Activated naive CD8-positive, alpha-beta T cell treated with anti-CD3 and anti-CD28 coated beads, Interleukin-2, amount 50 U/mL, for 24 hours (primary cell): ENCODE measurements around the gene THSD8.

Experiments used
- ATAC-seq: fragments of 150-1000 bp; cut with Tn5 transposase; one replicate; pipeline ENCODE4 v1.10.0; 2021
- DNase-seq: peaks from one replicate; pipeline ENCODE4 v3.0.0; 2021
- H3K27ac Mint-ChIP-seq: one replicate; pipeline ENCODE4 v1.8.0; 2021; ENCODE audit warnings: mild to moderate bottlenecking, mixed read lengths
- H3K27me3 Mint-ChIP-seq: one replicate; pipeline ENCODE4 v1.8.0; 2021; ENCODE audit warnings: mixed read lengths
- H3K36me3 Mint-ChIP-seq: one replicate; pipeline ENCODE4 v1.8.0; 2021; ENCODE audit warnings: low read depth, mixed read lengths
- H3K4me1 Mint-ChIP-seq: one replicate; pipeline ENCODE4 v1.8.0; 2021; ENCODE audit warnings: mixed read lengths
- H3K4me3 Mint-ChIP-seq: one replicate; pipeline ENCODE4 v1.8.0; 2021; ENCODE audit warnings: mild to moderate bottlenecking, moderate library complexity, mixed read lengths
- H3K9me3 Mint-ChIP-seq: one replicate; pipeline ENCODE4 v1.8.0; 2021; ENCODE audit warnings: mixed read lengths

Gene THSD8

GRCh38 chr19:12774588-12775555 lies 27.0 kb upstream of the THSD8 start, which contains the start of gene HOOK2:
Gene HOOK2, minus strand, starts transcription at chr19:12775552. Its CDS starts 103 bp downstream, at chr19:12775449.
- no peaks in the 10 kb centered on the region for H3K36me3 Mint-ChIP-seq
- DNase-seq (no peak), ATAC-seq (no peak)
- H3K9me3 Mint-ChIP-seq = no peaks in the 10 kb centered on the region
- peak within 1 kb of the TSS; percentile 75 for H3K4me3 Mint-ChIP-seq
- peak within 1 kb of the TSS; percentile 72 for H3K27ac Mint-ChIP-seq
- H3K4me1 Mint-ChIP-seq = peaks cover 38% of the 10 kb centered on the region
- H3K27me3 Mint-ChIP-seq = no peaks in the 10 kb centered on the region

GRCh38 chr19:12777217-12778016 lies 24.5 kb upstream of the THSD8 start:
- ATAC-seq (peak; percentile 34), DNase-seq (peak; percentile 90)
- Mint-ChIP-seq H3K4me1 (peaks cover 52% of the 10 kb centered on the region), H3K27ac (peak overlapping the region; percentile 85), H3K4me3 (peak overlapping the region; percentile 84), H3K27me3 (no peaks in the 10 kb centered on the region), H3K36me3 (no peaks in the 10 kb centered on the region), H3K9me3 (no peaks in the 10 kb centered on the region)

DNA sequence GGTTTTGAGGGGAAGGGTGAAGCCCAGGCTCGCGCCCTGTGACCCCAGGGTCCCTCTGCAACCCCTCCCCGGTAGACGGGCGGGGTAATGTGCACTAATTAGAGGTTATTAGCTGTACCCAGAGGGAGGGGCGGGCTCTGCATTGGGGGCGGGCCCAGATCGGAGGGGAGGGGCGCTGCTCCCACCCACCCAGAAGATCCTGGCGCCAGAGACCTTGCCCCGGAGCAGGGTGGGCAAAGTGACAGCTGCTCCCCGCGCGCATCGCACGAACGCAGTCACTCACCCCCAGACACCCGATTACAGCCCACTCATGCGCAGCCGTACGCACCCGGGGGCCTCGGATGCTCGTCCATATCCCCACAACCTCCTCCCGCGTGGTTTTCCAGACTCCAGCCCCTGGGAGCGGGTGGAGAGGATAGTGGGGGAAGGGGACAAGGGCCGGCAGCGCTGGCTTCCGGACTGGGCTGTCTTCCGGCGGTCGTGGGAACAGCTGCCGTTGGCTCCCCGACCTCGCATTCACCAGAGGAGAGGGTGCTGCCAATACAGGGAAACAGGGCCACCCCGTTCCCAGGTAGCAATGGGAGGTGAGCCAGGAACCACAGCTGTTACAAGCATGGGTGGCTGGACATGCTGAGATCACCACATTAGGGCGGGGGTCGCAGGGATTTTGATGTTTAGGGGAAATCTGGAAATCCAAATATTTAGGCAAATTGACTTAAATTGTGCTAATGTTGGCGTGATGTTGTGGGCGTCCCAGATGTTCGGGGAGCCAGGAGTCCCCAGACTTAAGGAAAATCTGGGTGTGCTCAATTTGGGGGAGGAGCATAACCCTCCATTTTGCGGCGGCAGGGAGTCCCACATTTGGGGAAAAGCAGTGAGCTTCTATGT lies 23.6 kb upstream of the THSD8 start:
- peaks cover 54% of the 10 kb centered on the region for H3K4me1 Mint-ChIP-seq

GRCh38 chr19:12778905-12779161 lies 23.0 kb upstream of the THSD8 start:
- Mint-ChIP-seq H3K36me3 (no peaks in the 10 kb centered on the region), H3K4me1 (peaks cover 53% of the 10 kb centered on the region), H3K4me3 (peak overlapping the region; percentile 84), H3K27ac (peak overlapping the region; percentile 85), H3K9me3 (no peaks in the 10 kb centered on the region), H3K27me3 (no peaks in the 10 kb centered on the region)
- ATAC-seq = no peak
- DNase-seq = no peak

More for the DNA sequence above, 23.6 kb upstream of the THSD8 start:
- peak overlapping the region; percentile 85 for H3K27ac Mint-ChIP-seq
- no peaks in the 10 kb centered on the region for H3K36me3 Mint-ChIP-seq
- H3K9me3 Mint-ChIP-seq = no peaks in the 10 kb centered on the region
- H3K27me3 Mint-ChIP-seq = no peaks in the 10 kb centered on the region
- ATAC-seq (peak; percentile 7), DNase-seq (peak; percentile 61)
- peak overlapping the region; percentile 84 for H3K4me3 Mint-ChIP-seq

- H3K27me3 Mint-ChIP-seq = no peaks in the 10 kb centered on the region
- H3K4me3 Mint-ChIP-seq = peak overlapping the region; percentile 84
- H3K27ac Mint-ChIP-seq = peak overlapping the region; percentile 85
- H3K36me3 Mint-ChIP-seq = no peaks in the 10 kb centered on the region
- no peak for ATAC-seq
- H3K4me1 Mint-ChIP-seq = peaks cover 51% of the 10 kb centered on the region
- no peak for DNase-seq
- H3K9me3 Mint-ChIP-seq = no peaks in the 10 kb centered on the region
These were observed 22.5 kb upstream of the THSD8 start for GRCh38 chr19:12779162-12779993.

DNA sequence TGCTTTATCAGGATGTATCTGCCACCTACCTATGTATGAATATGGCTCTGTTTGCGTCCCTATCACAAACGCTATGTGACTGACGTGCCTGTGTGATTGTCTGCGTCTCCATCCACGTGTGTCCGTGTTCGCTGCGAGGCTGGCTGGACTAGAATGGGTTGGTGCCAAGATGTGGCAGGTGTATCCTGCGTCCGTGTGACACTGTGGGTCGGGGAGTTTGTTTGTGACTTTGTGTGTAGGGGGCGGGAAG lies 19.8 kb upstream of the THSD8 start:
- H3K27ac Mint-ChIP-seq = peak overlapping the region; percentile 96
- no peaks in the 10 kb centered on the region for H3K36me3 Mint-ChIP-seq
- peak overlapping the region; percentile 73 for H3K4me3 Mint-ChIP-seq
- H3K4me1 Mint-ChIP-seq = peaks cover 51% of the 10 kb centered on the region
- ATAC-seq = no peak
- H3K27me3 Mint-ChIP-seq = no peaks in the 10 kb centered on the region
- H3K9me3 Mint-ChIP-seq = no peaks in the 10 kb centered on the region
- no peak for DNase-seq

- Mint-ChIP-seq H3K27me3 (no peaks in the 10 kb centered on the region), H3K27ac (peak overlapping the region; percentile 96), H3K9me3 (no peaks in the 10 kb centered on the region), H3K4me1 (peaks cover 49% of the 10 kb centered on the region), H3K4me3 (peak overlapping the region; percentile 76), H3K36me3 (no peaks in the 10 kb centered on the region)
- DNase-seq (peak; percentile 93), ATAC-seq (peak; percentile 38)
These were observed 19.2 kb upstream of the THSD8 start for GRCh38 chr19:12782424-12783290.

DNA sequence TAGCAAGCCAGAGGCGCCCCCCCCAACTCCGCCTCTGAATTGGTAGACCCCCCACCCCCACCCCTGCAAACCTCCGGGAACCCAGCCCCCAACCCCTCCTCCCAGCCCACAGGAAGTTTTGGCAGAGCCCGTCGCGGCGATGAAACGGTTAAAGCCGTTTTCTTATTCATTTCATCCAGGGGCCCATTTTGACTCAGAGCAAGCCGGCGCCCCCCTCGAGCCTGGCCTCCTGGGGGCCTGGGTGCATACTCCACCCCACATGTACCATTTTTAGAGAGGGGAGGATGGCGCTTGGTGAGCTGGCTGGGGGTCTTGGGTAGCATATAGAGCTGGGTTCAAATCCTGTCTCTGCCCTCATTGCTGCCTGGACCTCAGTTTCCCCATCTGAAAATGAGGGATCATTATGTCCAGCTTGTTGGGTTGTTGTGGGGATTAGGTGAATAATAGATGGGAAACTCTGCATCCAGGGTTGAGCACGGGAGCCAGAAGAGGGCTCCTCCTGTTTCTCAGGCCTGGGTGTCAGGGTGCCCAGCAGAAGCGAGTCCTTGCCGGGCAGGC lies 18.5 kb upstream of the THSD8 start:
- Mint-ChIP-seq H3K4me1 (peaks cover 52% of the 10 kb centered on the region), H3K4me3 (peak overlapping the region; percentile 76), H3K36me3 (no peaks in the 10 kb centered on the region), H3K27me3 (no peaks in the 10 kb centered on the region), H3K27ac (no peak overlapping the region), H3K9me3 (no peaks in the 10 kb centered on the region)
- no peak for DNase-seq
- peak; percentile 35 for ATAC-seq

DNA sequence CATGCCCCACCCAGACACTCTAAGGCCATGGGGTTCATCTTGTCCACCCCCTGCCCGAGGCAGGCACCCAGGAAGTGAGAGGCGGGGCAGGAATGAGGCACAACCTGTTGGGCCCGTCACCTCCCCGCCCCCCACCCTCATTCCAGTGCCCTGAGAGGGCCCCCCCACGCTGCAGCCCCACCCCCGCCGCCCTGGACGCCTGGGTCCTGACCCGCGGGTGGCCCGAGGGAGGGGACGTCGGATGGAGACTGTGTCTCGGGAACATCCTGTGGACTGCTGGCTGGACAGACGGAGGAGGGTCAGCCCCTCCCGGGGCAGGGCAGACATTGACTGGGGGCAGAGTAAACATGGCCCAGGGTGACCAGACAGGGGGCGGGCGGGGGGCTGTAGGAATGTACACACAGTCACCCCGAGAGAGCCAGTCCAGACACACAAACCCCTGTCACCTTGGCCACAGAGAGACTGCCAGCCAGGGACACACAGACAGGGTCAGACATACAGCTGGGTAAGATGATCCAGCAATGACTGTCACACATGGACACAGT lies 17.9 kb upstream of the THSD8 start:
- ATAC-seq (no peak), DNase-seq (no peak)
- Mint-ChIP-seq H3K9me3 (no peaks in the 10 kb centered on the region), H3K36me3 (no peaks in the 10 kb centered on the region), H3K4me1 (peaks cover 52% of the 10 kb centered on the region), H3K27ac (no peak overlapping the region), H3K4me3 (peak overlapping the region; percentile 76), H3K27me3 (no peaks in the 10 kb centered on the region)

DNA sequence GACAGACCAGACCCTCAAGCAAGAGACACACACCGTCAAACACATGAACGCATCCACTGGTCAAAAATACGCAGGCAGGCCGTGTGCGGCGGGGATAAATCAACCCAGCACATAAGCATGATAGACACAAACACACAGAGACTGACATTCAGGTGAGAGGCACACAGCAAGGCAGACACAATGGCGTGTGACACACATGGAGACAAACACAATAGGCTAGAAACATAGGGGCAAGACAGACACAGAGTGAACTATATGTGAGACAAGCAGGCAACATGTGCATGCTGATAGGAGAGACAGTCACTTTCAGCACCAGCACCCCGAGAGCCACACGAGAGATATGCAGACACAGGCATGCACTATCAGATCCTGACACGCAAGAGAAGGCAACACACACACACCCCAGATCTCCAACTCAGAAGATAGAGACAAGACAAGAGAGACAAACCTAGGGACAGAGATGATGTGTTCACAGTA lies 17.4 kb upstream of the THSD8 start:
- Mint-ChIP-seq H3K27ac (no peak overlapping the region), H3K4me1 (peaks cover 51% of the 10 kb centered on the region), H3K4me3 (no peak overlapping the region), H3K9me3 (no peaks in the 10 kb centered on the region), H3K36me3 (no peaks in the 10 kb centered on the region), H3K27me3 (no peaks in the 10 kb centered on the region)
- DNase-seq (no peak), ATAC-seq (no peak)

GRCh38 chr19:12784871-12785430 lies 16.9 kb upstream of the THSD8 start:
- Mint-ChIP-seq H3K4me1 (peaks cover 46% of the 10 kb centered on the region), H3K9me3 (no peaks in the 10 kb centered on the region), H3K4me3 (no peak overlapping the region), H3K27ac (no peak overlapping the region), H3K36me3 (no peaks in the 10 kb centered on the region), H3K27me3 (no peaks in the 10 kb centered on the region)
- ATAC-seq = no peak
- DNase-seq = no peak

- no peaks in the 10 kb centered on the region for H3K9me3 Mint-ChIP-seq
- no peaks in the 10 kb centered on the region for H3K36me3 Mint-ChIP-seq
- no peaks in the 10 kb centered on the region for H3K27me3 Mint-ChIP-seq
- DNase-seq (no peak), ATAC-seq (no peak)
- peaks cover 46% of the 10 kb centered on the region for H3K4me1 Mint-ChIP-seq
- no peak overlapping the region for H3K4me3 Mint-ChIP-seq
- no peak overlapping the region for H3K27ac Mint-ChIP-seq
These were observed 16.3 kb upstream of the THSD8 start for GRCh38 chr19:12785431-12786031.
